Raji (cell line): Measurements from ENCODE around the gene FAM180B.
A peak's percentile ranks its signal among the peaks of the same experiment; 100 is the strongest.

Experiments used
- POLR2A ChIP-seq: IDR thresholded peaks from 2 replicates; pipeline ENCODE4 v1.6.1; 2011; ENCODE audit warnings: low read depth, low read length, control low read depth; ENCODE audit not compliant: insufficient read depth

FAM180B gene

GRCh38 chr11:47566149-47566698, 20.3 kb upstream of the FAM180B start:
- no peak for TF ChIP-seq POLR2A

- TF ChIP-seq POLR2A = no peak
Observed at GRCh38 chr11:47569646-47570045, 16.8 kb upstream of the FAM180B start.

- no peak for TF ChIP-seq POLR2A
Observed at GRCh38 chr11:47570651-47571356, 15.7 kb upstream of the FAM180B start.

GRCh38 chr11:47571357-47571729, 15.1 kb upstream of the FAM180B start:
- no peak for TF ChIP-seq POLR2A

- TF ChIP-seq POLR2A = no peak
Observed at GRCh38 chr11:47571895-47572294, 14.6 kb upstream of the FAM180B start.

- no peak for TF ChIP-seq POLR2A
Observed at GRCh38 chr11:47572715-47573255, 13.7 kb upstream of the FAM180B start.

- TF ChIP-seq POLR2A = no peak
Observed at GRCh38 chr11:47573321-47573720, 13.2 kb upstream of the FAM180B start.

GRCh38 chr11:47577460-47578041, 8.9 kb upstream of the FAM180B start:
- no peak for TF ChIP-seq POLR2A

- TF ChIP-seq POLR2A = peak; percentile 91
Observed at GRCh38 chr11:47578524-47579494, 7.7 kb upstream of the FAM180B start, which contains the start of the genes KBTBD4 and NDUFS3. KBTBD4 (minus strand) TSS chr11:47578970; CDS start chr11:47578951, 19 bp downstream. NDUFS3 (plus strand) TSS chr11:47579074; CDS start chr11:47579092, 18 bp downstream.

GRCh38 chr11:47583844-47584243, 2.6 kb upstream of the FAM180B start:
- TF ChIP-seq POLR2A = no peak

GRCh38 chr11:47587039-47587716, 700 bp downstream of the FAM180B start:
- no peak for TF ChIP-seq POLR2A

GRCh38 chr11:47587723-47588326, 1.3 kb downstream of the FAM180B start:
- no peak for TF ChIP-seq POLR2A

- no peak for TF ChIP-seq POLR2A
Observed at GRCh38 chr11:47589118-47589517, 2.6 kb downstream of the FAM180B start.

- no peak for TF ChIP-seq POLR2A
Observed at GRCh38 chr11:47589584-47589976, 3.1 kb downstream of the FAM180B start.
